SU-DHL-6 (cell line): ENCODE measurements around the gene RPTOR.

Experiments
- CTCF ChIP-seq: fragments of 200-600 bp; sonication (generic); IDR thresholded peaks from one replicate; pipeline ENCODE4 v1.5.1; 2017; ENCODE audit warnings: antibody characterized with exemption, mild to moderate bottlenecking, low read length, moderate library complexity; ENCODE audit not compliant: insufficient read depth, poor library complexity, severe bottlenecking
- EZH2phosphoT487 ChIP-seq: fragments of 200-600 bp; sonication (generic), shearing (Covaris generic); conservative IDR thresholded peaks from 2 replicates; pipeline ENCODE4 v1.6.1; 2018; ENCODE audit warnings: mild to moderate bottlenecking, antibody characterized with exemption, low read length, moderate library complexity, mixed read lengths

GRCh38 chr17:80753685-80754345 is 209.2 kb downstream of the RPTOR start:
- TF ChIP-seq EZH2phosphoT487: no peak
- no peak for TF ChIP-seq CTCF
